Spleen (tissue), 7 donors: ENCODE data around the gene WNT6.

Source experiments
- POLR2AphosphoS5 ChIP-seq, 3 donors: sonication (generic); formaldehyde crosslinking; IDR thresholded peaks; one replicate each; pipeline ENCODE4 v1.5.1; 2017; ENCODE audit warnings: antibody characterized with exemption in 3 of 3
- TF ChIP-seq, protein P1 (sequence below), 11 experiments: fragments of 200-600 bp in 7 of 11; fragments of 450-650 bp in 4 of 11; sonication (generic) in 4 of 11; IDR thresholded peaks in 8 of 11; conservative IDR thresholded peaks in 3 of 11; 1 replicate in 7 of 11; 2 replicates in 4 of 11; pipeline versions ENCODE4 v1.4.0 to v1.8.0; 2016 to 2021; ENCODE audit warnings: antibody characterized with exemption in 11 of 11, inconsistent platforms in 4 of 11, mild to moderate bottlenecking in 1 of 11
- donor health status: DM: no; HTN: no; CAD: no; lungs with moderate emphysema.
- donor health status: DM: no; HTN: no; CAD: no.
- donor health status: DM: no; HTN: no; CAD: no.

DNA sequence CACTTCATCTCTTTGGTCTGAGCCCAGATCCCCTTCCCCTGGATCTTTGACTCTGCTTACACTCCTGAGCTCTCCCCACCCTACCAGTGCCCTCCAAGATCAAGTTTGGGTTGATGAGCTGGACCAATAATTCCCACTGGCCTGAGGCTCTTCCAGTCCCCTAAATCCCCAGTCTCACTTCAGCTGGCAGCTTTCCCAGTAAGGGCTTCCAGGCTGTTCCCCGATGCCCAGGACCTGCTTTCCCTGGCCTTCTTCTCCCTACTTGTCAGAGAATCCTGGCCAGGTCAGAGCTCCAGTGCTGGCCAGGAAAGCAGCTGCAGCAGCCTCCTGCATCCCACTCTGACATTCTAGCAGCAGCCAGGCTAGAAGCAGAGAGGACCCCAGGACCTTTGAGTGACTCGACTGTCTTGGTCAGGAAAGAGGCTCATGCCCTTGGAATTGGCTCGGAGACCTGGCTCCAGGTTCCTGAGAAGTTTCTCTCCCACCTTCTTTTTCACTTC, 3.5 kb downstream of the WNT6 start:
- TF ChIP-seq, protein P1, sequence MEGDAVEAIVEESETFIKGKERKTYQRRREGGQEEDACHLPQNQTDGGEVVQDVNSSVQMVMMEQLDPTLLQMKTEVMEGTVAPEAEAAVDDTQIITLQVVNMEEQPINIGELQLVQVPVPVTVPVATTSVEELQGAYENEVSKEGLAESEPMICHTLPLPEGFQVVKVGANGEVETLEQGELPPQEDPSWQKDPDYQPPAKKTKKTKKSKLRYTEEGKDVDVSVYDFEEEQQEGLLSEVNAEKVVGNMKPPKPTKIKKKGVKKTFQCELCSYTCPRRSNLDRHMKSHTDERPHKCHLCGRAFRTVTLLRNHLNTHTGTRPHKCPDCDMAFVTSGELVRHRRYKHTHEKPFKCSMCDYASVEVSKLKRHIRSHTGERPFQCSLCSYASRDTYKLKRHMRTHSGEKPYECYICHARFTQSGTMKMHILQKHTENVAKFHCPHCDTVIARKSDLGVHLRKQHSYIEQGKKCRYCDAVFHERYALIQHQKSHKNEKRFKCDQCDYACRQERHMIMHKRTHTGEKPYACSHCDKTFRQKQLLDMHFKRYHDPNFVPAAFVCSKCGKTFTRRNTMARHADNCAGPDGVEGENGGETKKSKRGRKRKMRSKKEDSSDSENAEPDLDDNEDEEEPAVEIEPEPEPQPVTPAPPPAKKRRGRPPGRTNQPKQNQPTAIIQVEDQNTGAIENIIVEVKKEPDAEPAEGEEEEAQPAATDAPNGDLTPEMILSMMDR (IDR thresholded peaks at IDR 0.05 in 8 of 11, conservative IDR thresholded peaks at IDR 0.05 in 3 of 11): no peak
- TF ChIP-seq POLR2AphosphoS5 (IDR thresholded peaks at IDR 0.05): no peak
